GM20000 (cell line): ENCODE data around the gene DTNA.

Experiments
- DNase-seq: peaks from one replicate; pipeline ENCODE4 v3.0.0; 2012; ENCODE audit warnings: low spot score
- CTCF ChIP-seq: IDR thresholded peaks from 2 replicates; pipeline ENCODE4 v1.5.1; 2012; ENCODE audit warnings: mild to moderate bottlenecking, control low read depth; ENCODE audit errors: extremely low read depth, missing control alignments

The DTNA gene

GRCh38 chr18:34848695-34849094, 138.6 kb downstream of the DTNA start:
- TF ChIP-seq CTCF = no peak
- no peak for DNase-seq

GRCh38 chr18:34857320-34857719, 147.2 kb downstream of the DTNA start:
- DNase-seq = no peak
- TF ChIP-seq CTCF = no peak

- no peak for DNase-seq
These were observed 148.1 kb downstream of the DTNA start for GRCh38 chr18:34858188-34858587.

GRCh38 chr18:34859496-34859895, 149.4 kb downstream of the DTNA start:
- TF ChIP-seq CTCF = no peak
- no peak for DNase-seq

More at GRCh38 chr18:34858188-34858587, 148.1 kb downstream of the DTNA start:
- no peak for TF ChIP-seq CTCF

- no peak for DNase-seq
- TF ChIP-seq CTCF = no peak
These were observed 152.5 kb downstream of the DTNA start for GRCh38 chr18:34862561-34862960.

- DNase-seq = no peak
- TF ChIP-seq CTCF = no peak
These were observed 153.6 kb downstream of the DTNA start for GRCh38 chr18:34863702-34864101.

- no peak for DNase-seq
- TF ChIP-seq CTCF = no peak
These were observed 154.9 kb downstream of the DTNA start for GRCh38 chr18:34864836-34865497.
